ENCODE results near the gene STING1.
"Not testable (repeated sequence)": the region's sequence is repeated elsewhere in the genome, so short reads cannot be mapped to it uniquely, and the experiment has no call there.

The STING1 gene

DNA sequence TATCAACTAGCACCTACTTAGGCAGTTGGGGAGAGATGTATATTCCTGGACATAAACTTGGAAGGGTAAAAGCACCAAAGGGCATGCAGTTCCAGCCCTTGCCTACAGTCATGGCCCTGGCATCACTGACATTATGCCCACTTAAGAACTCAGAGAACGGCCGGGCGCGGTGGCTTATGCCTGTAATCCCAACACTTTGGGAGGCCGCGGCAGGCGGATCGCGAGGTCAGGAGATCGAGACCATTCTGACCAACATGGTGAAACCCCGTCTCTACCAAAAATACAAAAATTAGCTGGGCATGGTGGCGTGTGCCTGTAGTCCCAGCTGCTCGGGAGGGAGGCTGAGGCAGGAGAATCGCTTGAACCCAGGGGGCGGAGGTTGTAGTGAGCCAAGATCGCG, 42.1 kb downstream of the STING1 start:
- not testable (repeated sequence) for DNase-seq (ENCODE audit: low read depth in 2 of 2)

DNA sequence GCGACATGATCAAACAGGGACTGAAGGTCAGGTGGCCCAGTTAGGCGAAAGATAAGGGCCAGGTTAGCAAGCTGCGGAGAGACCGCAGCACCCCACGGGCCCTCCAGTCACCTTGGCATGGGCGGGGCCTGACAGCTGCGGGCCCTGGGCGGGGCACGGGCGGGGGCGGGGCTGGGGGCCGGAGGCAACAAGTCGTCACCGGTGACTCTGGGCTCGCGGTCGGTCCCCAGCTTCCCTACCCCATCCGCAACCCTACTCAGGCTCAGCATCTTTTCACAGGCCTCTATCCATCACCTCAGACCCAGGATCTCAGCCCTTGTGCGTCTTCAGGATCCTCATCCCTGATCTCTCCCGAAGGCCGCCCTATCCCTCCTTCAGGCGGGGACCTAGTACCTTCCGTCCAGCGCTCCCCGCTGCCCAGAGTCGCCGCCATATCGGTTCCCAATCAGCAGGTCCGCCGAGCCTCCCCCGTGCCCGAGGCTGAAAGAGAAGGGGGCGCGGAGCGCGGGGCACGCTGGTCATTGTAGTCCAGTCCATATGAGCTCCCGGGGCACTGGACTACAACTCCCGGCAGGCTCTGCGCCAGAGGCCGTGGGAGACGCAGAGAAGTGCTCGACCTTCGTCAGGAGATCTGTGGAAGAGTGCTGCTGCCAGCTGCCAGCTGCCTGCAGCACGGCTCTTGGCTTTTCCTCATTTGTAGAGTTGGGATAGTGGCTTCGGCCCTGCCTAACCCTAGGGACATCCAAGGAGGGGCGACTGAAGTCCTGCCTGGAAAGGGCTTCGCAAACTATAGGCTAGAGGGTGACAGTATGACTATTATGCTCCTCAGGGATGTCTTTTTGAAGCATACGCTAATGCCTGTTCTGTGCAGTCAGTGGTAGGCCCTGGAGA, 43.3 kb downstream of the STING1 start, which contains the start of gene DNAJC18:
DNAJC18 (minus strand) TSS at position 513 of the 891 bp plus-strand sequence; CDS start at position 433, 80 bp downstream.
- peak; percentile 75 to 77 for DNase-seq (ENCODE audit: low read depth in 2 of 2)

DNA sequence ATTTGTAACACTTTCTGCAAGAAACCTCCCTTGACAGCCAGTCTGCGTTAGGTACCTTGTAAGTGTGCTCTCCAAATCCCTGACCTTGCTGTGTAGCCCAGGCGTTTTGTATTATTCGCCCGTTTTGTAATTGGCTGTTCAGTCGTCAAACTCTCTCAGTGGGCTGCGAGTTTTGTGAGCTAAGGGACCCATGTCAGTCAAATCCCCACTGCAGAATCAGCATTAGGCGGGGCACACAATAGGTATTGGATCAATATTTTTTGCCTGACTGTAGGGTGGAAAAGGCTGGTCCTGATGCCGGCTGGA, 43.9 kb downstream of the STING1 start:
- DNase-seq (ENCODE audit: low read depth in 2 of 2) = no peak

DNA sequence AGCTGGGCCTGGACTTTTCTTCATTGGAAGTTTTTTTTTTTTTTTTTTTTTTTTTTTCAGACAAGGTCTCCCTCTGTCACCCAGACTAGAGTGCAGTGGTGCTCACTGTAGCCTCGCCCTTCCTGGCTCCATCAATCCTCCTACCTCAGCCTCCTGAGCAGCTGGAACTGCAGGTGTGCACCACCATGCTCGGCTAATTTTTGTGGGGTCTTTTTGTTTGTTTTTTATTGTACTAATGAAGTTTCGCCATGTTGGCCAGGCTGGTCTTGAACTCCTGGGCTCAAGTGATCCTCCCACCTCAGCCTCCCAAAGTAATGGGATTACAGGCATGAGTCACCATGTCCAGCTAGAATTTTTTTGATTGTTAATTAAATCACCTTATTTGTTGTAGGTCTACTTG, 46.9 kb downstream of the STING1 start:
- DNase-seq (ENCODE audit: low read depth in 2 of 2) = no peak

DNA sequence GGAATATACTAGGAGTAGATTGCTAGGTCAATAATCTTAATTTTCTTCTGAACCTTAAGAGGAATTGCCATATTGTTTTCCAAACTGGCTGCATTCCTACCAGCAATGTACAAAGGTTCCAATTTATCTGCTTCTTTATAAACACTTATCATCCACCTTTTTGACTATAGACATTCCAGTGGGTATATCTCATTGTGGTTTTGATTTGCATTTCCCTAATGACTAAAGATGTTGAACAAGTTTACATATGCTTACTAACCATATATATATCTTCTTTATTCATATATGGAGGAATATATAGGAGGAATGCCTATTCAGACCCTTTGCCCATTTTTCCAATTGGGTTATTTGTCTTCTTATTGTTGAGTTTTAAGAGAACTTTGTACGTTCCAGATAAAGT, 50.9 kb downstream of the STING1 start:
- DNase-seq (ENCODE audit: low read depth in 2 of 2) = no peak

DNA sequence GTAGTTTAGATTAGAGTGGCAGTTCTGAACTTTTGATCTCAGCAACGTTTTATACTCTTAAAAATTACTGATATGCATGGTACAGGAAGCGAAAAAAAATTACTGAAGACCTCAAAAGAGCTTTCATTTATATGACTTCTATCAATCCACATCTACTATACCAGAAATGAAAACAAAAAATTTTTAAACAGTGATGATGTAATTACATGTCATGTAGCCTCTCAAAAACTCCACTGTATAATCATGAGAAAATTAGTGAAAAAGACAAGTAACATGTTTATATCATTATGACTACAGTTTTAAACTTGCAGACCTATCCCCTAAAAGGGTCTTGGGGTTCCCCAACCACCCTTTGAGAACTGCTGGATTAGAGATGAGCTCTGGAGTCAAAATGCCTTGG, 52.5 kb downstream of the STING1 start:
- DNase-seq (ENCODE audit: low read depth in 2 of 2) = no peak

DNA sequence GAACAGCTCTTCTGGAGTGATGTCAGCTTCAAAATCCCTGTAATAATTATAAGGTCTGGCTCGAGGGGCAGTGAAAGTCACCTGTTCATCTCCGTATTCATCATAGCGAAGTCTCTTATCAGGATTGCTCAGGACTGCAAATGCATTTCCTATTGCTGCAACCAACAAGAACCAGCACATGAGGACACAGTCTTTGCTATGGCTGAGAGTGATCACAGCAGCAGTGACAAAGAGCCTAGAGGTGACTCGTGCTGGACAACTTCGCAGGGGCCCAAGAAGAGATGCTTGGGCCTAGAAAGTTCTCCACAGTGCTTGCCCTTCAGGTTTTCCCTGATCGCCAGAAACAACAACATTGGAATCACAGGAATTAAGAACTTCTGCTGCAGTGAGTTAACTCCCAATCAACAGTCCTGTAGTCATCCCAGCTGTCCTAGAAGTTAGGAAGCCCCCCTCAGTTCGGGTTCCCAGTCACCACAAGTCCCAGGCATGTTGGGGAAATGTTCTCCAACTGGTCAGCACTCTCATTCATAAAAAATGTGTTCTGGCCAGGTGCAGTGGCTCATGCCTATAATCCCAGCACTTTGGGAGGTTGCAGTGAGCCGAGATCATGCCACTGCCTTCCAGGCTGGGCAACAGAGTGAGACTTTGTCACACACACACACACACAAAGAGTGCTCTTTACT, 56.2 kb downstream of the STING1 start:
- DNase-seq (ENCODE audit: low read depth in 2 of 2) = peak; percentile 15 to 19

Data from fibroblast of skin of left quadriceps (primary cell).